ENCODE measurements around the gene FBXW4.
"Not testable (repeated sequence)": the region's sequence is repeated elsewhere in the genome, so short reads cannot be mapped to it uniquely, and the experiment has no call there.

FBXW4 gene

GRCh38 chr10:101616415-101617101 is 78.4 kb downstream of the FBXW4 start:
- no peak for DNase-seq

GRCh38 chr10:101615525-101616116 is 79.3 kb downstream of the FBXW4 start:
- DNase-seq = no peak

DNA sequence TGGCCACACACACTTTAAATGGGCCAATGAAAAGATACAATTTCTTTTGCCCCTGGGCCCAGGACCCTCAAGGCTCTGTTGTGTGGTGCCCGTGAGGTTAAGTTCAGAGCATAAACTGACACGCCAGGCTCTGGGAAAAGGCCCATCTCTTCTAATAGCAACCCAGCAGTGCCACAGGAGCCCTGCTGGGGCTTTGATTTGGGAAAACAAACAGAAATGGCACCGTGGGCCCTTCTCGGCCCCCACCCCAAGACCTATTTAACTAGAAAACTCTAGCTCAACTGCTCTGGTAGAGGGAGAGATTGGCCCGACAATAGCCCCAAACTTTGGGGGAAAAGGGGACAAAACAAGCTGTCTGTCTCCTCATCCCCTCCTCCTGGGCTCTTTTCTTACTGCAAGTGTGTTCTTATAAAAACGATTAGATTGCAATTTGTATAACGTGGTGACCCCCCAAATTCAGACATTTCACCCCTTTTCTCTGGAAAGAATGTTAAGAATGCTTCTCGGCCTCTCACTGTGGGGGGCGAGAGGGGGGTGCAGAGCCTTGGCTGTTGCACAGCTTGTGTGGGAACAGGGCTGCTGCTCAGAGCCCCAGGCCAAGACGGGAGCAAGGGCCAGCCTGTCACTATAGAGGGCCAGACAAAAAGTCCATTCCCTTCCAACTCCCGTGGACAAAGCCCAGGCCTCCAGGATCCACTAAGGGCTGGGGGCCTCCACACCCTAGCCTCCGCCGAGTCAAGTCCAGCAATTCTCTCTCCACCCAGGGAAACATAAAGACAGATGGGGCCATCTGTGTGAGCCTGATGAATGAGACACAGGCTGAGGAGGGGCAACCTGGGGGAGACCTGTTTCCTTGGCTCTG is 80.1 kb downstream of the FBXW4 start:
- DNase-seq = no peak

DNA sequence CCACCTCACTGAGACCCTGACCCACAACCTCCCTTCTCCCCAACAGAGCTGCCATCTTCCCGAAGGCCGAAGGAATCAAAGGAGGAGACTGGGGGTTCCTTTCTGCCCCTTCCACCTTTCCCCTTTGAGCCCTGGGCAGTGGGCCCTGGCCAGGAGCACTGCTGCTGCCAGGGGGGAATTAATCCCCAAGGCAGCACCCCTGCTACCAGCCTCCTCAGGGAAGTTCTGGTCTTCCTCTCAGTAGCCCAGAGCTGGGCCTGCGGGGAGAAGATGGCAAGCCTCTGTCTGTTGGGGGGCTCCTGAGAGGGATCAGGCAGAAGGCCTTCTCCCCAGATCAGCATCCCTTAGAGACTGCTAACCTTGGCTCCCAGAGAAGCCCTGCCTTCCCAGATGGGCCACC is 81.3 kb downstream of the FBXW4 start:
- no peak for DNase-seq

- no peak for DNase-seq
These were observed 82.1 kb downstream of the FBXW4 start for GRCh38 chr10:101612872-101613271.

GRCh38 chr10:101612086-101612485 is 82.9 kb downstream of the FBXW4 start:
- no peak for DNase-seq

GRCh38 chr10:101611096-101611905 is 83.7 kb downstream of the FBXW4 start:
- no peak for DNase-seq

DNA sequence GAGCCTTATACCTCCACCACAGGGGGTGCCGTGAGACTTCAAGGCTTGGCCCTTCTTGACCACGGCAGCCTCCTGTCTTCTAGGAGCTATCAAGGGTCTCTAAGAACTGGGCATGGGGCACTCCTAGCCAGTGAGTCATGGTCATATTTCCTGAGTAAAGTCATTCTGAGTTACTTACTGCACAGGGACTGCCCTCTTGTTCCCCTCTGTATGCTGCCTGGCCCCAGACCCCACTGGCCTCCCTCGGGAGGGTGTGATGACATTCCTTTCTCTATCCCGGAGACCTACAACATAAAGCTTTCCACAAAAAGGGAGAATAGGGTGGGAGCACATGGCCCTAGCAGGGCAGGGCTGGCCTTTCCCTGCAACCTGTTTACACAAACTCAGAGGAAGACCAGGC is 85.5 kb downstream of the FBXW4 start:
- no peak for DNase-seq

GRCh38 chr10:101607124-101607523 is 87.8 kb downstream of the FBXW4 start:
- DNase-seq = no peak

- peak; percentile 42 for DNase-seq
These were observed 92.1 kb downstream of the FBXW4 start for GRCh38 chr10:101602761-101603398.

- DNase-seq = no peak
These were observed 93.4 kb downstream of the FBXW4 start for GRCh38 chr10:101601541-101601940.

DNA sequence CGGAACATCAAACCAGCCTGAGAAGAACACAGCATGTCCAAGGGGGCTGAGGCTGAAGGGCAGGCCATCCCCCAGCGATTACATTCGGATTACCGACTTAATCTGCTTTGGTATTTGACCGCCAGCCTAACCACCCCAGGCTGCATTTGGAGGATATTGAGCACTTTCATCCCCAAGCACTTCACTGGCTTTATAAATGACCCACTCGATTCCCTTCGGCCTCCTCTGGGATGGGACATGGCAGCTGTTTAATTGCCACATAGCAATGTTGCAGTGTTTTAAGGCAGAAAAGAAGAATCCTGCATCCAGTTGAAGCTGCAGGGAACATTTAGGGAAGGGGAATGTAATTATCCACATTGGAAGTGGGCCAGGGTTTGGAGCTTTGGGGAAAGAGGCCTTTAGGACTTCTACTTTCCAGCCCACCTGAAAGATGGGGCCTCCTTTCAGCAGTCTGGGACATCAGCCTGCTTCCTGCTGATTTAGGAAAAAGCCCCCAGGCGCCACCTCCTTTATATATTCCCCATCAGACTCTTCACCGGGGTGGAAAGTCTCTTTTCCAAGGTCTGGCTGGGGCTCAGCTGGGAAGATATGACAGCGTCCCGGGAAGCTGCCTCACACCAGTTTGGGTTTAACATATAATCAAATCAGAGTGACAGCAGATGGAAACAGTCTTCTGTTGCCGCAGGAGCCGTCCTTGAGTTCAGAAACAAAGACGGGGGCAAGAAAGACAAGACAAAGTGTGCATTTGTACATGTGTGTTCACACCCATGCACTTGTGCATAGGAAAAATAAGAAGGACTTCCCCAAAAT is 97.7 kb downstream of the FBXW4 start:
- DNase-seq = no peak

- no peak for DNase-seq
These were observed 99.2 kb downstream of the FBXW4 start for GRCh38 chr10:101595591-101596433.

- not testable (repeated sequence) for DNase-seq
These were observed 101.6 kb downstream of the FBXW4 start for GRCh38 chr10:101593331-101593730.

DNA sequence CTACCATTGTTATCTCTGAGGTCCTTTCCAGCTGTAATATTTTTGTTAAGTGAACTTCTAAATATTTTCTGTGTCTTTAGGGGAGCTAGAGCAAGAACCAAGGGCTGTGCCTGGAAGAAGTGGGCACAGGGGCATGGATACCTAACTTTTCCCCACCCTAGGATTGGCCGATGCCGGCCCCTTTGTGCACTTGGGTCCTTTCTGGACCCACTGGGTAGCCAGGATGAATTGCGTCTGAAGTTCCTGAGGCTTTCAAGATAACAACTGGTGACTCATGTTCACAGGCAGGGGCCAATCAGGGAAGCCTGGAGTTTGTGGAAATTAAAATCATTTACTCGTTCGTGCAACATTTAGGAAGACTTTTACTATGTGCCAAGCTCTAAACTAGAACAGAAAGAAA is 106.1 kb downstream of the FBXW4 start:
- DNase-seq = no peak

DNA sequence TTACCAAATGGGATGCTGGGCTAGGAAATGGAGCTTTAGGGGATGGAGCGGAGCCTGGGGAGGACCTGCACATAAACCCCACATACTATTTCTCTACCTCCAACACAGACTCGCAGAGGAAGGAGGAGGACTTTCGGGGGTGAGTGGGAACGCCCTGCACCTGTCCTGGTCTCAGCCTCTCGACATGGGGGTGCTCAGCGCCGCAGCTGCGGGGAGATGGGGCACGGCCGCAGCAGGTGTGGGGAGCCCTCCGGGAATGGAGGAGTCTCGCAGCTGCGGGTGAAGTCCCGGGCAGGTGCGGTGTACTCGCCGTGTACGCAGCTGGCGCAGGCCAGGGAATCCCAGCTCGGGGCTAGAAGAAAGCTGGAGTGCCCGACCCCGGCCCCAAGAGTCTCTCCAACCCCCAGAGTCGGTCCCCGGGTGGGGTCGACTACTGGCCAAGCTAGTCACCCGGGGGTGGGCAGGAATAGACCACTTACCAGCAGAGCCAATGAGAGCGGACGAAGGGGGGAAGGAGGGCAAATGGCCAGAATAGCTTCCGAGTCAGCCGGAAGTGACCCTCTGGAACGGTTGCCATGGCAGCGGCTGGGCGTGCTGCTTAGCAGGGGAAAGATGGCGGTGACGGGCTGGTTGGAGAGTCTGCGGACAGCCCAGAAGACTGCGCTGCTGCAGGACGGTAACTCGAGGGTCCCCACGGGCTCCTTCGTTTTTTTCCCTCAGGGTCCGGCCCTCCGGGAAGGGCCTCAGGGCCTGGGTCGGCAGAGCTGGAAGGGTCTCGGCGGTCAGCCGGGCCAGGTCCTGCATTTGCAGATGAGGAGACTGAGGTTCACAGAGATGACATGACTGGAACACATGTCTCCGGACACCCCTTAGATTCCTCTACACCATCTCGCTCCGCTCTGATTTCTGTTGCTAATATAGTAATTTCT is 107.0 kb downstream of the FBXW4 start, which contains the start of the genes DPCD and POLL:
Gene DPCD (plus strand): TSS at position 597 of the 929 bp plus-strand sequence. CDS start 16 bp downstream, at position 613.
Gene POLL (minus strand): TSS at position 533 of the 929 bp plus-strand sequence. CDS start 897 bp downstream, outside the sequence.
- DNase-seq = peak; percentile 91

DNA sequence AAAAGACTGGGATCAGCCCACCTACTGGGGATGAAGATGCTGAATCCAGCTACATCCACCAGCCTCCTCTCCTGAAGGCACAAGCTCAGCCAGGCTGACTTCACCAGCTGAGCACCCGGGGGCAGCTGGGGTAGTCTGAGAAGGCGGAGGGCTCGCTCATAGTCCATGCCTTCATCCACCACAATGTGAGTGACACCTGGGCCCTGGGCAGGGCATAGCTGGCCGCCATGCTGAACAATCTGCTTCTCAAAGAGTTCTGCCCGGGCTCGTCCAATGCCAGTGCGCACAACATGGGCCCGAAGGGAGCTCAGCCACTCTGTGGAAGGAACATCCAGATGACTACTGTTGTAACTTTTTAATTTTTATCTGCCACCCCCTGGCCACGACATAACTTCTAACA is 109.1 kb downstream of the FBXW4 start:
- no peak for DNase-seq

DNA sequence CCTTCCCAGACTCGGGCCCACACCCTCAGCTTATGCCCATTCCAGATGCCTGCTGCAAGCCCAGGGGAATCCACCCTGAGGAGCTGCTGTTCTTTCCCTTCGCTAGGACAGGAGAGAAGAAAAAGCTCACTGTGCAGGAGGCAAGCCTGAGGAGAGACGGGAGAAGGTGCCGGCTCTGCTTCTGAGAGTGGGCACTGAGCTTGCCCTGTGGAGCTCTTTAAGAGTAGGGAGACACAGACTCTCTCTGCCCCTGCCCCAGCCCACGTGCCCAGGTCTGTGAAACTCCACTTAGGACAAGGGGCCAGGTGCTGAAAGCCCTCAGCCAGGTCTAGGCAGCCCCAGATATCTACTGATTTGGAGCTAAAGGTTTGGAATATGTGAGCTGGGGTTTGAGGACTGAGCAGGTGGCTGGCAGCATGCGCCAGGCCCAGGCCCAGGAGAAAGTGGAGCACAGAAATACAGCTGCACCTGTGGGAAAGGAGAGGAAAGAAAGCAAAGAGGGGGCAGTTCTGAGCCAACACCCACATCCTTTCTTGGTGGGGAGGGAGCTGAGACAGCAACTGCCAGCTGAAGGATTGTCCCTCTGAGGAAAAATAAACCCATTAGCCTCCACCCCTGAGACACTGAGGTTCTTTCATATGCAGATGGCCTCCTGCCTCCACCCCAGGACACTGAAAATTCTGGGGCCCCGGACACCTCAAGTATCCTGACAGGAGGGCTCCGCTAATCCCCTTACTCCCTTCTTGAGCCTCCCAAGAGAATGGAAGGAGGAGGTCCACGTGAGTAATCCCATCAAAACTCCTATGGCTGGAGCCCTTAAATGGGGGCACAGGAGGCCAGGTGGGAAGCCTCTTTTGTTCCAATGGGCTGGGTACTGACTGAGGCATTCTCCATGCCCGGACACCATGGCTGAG is 114.2 kb downstream of the FBXW4 start:
- no peak for DNase-seq

All from CD4-positive, alpha-beta T cell treated with Interleukin-17A for 1 hour (primary cell).